PFSK-1 (cell line): ENCODE results near the gene TMEM218.

ENCODE experiments used
- FOXP2 ChIP-seq: optimal IDR thresholded peaks from 2 replicates; pipeline ENCODE3; 2011; ENCODE audit warnings: borderline replicate concordance, control low read depth, inconsistent platforms; ENCODE audit not compliant: insufficient read depth; ENCODE audit errors: extremely low read length, extremely low read depth
- POLR2AphosphoS5 ChIP-seq: IDR thresholded peaks from 2 replicates; pipeline ENCODE4 v1.6.1; 2012; ENCODE audit warnings: low read depth, mild to moderate bottlenecking, control low read depth, low read length, moderate library complexity
- REST ChIP-seq, 2 experiments: IDR thresholded peaks; 2 replicates each; pipeline versions ENCODE4 v1.6.1 to v1.8.0; 2011 to 2012; ENCODE audit warnings: low read depth in 2 of 2, low read length in 2 of 2, control low read depth in 1 of 2, inconsistent platforms in 1 of 2, mild to moderate bottlenecking in 1 of 2, moderate library complexity in 1 of 2; ENCODE audit not compliant: insufficient read depth in 1 of 2
- SIN3A ChIP-seq: IDR thresholded peaks from 2 replicates; pipeline ENCODE4 v1.6.1; 2012; ENCODE audit warnings: mild to moderate bottlenecking, low read length, moderate library complexity, borderline replicate concordance; ENCODE audit not compliant: insufficient read depth
- TAF1 ChIP-seq: IDR thresholded peaks from 2 replicates; pipeline ENCODE4 v1.6.1; 2012; ENCODE audit warnings: low read length, control low read depth, borderline replicate concordance; ENCODE audit not compliant: insufficient read depth

- TF ChIP-seq POLR2AphosphoS5 (no peak), TAF1 (no peak), SIN3A (no peak), REST (IDR thresholded peaks at IDR 0.05; ENCODE audit: insufficient read depth in 1 of 2, low read depth in 2 of 2, low read length in 2 of 2) (no peak), FOXP2 (no peak)
Observed at GRCh38 chr11:125148743-125149142, 37.3 kb upstream of the TMEM218 start.
